HFF-Myc (cell line): ENCODE measurements around the gene DDA1.
"Not testable (repeated sequence)": the region's sequence is repeated elsewhere in the genome, so short reads cannot be mapped to it uniquely, and the experiment has no call there.

Experiments used
- DNase-seq: peaks from one replicate; pipeline ENCODE4 v3.0.0-alpha.2; 2011; ENCODE audit warnings: low read depth; ENCODE audit errors: extremely low read depth
- H3K4me3 ChIP-seq: replicated peaks from 2 replicates; pipeline ENCODE4 v1.5.1; 2011; ENCODE audit warnings: low read depth, mild to moderate bottlenecking, control low read depth, low read length
- TF ChIP-seq, protein P1 (sequence below): IDR thresholded peaks from 2 replicates; pipeline ENCODE4 v1.5.1; 2012; ENCODE audit warnings: mild to moderate bottlenecking, low read depth, low read length, control low read depth; ENCODE audit errors: missing control alignments

The DDA1 gene

DNA sequence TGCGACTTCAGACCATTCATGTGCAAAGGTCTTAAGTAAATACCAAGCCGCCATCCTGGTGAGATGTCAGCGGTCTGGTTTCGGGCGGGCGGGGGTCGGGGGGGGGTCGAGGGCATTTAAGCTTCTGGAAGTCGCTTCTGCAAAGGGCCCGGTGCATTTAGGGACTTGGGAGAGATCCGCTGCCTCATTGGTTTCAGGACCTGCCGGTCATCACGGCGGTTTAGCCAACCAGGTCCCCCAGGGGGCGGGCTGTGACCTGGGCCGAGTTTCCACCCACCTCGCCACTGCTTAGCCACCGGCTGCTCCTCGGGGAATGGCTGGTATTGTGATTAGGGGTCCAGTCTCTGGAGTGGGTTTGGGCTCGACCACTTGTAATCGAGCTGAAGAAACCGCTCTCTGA, 19.9 kb upstream of the DDA1 start:
- TF ChIP-seq, protein P1, sequence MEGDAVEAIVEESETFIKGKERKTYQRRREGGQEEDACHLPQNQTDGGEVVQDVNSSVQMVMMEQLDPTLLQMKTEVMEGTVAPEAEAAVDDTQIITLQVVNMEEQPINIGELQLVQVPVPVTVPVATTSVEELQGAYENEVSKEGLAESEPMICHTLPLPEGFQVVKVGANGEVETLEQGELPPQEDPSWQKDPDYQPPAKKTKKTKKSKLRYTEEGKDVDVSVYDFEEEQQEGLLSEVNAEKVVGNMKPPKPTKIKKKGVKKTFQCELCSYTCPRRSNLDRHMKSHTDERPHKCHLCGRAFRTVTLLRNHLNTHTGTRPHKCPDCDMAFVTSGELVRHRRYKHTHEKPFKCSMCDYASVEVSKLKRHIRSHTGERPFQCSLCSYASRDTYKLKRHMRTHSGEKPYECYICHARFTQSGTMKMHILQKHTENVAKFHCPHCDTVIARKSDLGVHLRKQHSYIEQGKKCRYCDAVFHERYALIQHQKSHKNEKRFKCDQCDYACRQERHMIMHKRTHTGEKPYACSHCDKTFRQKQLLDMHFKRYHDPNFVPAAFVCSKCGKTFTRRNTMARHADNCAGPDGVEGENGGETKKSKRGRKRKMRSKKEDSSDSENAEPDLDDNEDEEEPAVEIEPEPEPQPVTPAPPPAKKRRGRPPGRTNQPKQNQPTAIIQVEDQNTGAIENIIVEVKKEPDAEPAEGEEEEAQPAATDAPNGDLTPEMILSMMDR = no peak
- no peak overlapping the region for H3K4me3 ChIP-seq
- DNase-seq = peak; percentile 57

DNA sequence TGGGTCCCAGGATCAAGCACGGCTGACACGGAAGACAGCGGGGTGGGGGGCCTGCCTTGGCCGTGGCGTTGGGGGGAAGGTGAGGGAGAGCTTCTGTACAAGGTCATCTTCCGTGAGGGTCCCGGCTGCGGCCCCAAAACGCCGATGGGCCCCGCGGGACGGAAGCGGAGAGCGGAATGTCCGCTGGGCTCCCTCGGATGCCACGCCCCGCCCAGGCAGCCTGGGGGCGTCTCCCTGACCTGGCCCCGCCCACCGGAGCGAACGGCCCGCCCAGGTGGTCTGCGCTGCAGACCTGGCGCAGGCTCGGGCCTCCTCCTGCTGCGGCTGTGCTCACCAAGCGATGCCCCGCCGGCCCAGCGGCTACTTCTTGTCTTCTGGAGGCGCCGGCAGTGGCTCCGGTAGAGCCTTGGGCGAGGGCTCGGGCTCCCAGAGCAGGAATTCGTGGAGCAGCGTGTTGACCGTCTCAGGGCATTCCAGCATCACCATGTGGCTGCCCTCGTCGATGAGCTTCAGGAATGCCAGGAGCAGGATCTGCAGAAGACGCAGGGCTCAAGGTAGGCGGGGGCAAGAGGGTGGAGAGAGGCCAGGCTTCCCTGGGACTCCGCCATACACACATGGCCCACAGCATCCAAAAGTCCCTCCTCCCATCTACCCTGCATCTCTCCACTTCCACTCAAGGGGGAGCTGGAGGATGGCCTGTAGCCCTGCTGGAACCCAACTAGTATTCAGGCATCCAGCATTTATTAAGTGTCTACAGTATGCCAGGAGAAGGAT, 16.9 kb upstream of the DDA1 start:
- peak overlapping the region; percentile 61 for H3K4me3 ChIP-seq

DNA sequence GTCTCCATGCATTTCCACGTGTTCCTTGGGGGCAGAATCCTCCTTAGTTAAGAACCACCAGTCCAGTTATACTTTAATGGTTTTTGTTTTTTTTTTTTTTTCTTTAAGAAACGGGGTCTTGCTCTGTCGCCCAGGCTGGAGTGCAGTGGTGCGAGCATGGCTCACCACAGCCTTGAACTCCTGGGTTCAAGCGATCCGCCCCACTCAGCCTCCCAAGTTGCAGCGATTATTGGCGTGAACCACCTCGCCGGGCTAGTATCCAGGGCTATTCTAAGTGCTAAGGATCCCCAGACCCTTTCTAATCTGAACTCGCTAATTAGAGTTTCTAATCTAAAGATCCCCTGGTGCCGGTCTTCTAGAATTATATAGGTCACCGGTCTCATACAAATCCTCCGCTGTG, 15.8 kb upstream of the DDA1 start:
- TF ChIP-seq, protein P1 = no peak

More for the DNA sequence above, 16.9 kb upstream of the DDA1 start:
- DNase-seq = peak; percentile 92
- TF ChIP-seq, protein P1 = peak; percentile 65

DNA sequence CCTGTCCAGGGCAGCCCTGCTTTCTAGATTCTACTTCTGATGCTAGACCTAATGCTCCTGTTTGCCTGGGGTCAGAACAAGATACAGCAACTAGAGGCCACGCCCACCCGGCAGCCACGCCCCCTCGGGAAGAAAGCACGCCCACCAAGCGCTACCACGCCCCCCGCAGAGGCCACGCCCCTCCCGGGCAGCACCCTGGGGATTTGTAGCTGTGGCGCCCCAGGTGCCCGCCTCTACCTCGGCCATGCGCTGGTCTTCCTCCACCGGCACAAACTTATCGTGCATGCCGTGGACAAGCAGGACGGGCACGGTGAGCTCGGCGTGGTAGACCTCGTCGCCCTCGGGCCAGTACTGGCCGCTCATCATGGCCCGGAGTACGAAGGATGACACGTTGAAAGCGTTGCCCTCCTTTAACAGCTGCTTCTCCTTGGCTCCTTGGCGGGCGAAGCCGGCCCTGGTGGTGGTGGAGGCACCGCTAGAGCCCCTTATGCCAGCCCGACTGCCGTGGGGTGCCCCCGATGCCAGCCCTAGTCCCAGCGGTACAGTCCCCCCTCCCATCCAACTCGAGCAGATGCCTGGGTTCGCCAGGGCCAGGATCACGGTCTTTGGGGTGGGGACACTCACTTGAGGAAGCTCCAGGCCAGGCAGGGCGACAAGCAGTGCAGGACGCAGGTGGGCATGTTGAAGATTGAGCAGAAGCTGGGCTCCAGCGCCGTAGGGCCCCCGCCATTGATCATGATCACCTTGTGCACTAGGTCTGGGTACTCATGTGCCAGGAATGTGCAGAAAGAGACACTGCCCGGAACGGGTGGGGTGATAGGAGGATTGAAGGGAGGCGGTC, 15.1 kb upstream of the DDA1 start:
- no peak for DNase-seq
- TF ChIP-seq, protein P1 = no peak
- peak overlapping the region; percentile 61; the same call in 1 of the 2 replicates for H3K4me3 ChIP-seq

More for the DNA sequence above, 15.8 kb upstream of the DDA1 start:
- DNase-seq = no peak
- peak overlapping the region; percentile 61 for H3K4me3 ChIP-seq

DNA sequence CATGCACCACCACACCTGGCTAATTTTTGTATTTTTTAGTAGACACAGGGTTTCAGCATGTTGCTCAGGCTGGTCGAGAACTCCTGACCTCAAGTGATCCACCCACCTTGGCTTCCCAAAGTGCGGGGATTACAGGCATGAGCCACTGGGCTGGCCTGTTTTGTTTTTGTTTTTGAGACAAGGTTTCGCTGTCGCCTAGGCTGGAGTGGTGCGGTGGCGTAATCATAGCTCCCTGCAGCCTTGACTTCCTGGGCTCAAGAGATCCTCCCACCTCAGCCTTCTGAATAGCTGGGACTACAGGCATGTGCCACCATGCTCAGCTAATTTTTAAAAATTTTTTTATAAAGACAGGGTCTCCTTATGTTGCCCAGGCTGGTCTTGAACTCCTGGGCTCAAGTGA, 13.8 kb upstream of the DDA1 start:
- not testable (repeated sequence) for DNase-seq, H3K4me3 ChIP-seq

DNA sequence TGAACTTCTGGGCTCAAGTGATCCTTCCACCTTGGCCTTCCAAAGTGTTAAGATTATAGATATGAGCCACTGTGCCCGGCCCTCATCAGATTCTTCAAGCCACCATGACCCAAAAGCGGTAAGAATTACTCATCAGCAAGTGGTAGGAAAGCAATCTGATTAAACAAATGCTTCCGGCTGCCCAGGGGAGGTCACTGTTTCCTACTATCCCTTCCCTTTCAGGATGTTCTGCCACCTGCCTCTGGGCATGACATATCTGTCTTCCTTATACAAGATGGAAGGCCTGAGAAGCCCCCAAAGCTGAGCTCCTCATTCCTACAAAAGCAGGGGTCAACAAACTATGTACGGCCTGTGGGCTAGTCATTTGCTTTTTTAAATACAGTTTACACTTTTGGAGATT, 13.1 kb upstream of the DDA1 start:
- TF ChIP-seq, protein P1 = no peak
- DNase-seq = no peak

DNA sequence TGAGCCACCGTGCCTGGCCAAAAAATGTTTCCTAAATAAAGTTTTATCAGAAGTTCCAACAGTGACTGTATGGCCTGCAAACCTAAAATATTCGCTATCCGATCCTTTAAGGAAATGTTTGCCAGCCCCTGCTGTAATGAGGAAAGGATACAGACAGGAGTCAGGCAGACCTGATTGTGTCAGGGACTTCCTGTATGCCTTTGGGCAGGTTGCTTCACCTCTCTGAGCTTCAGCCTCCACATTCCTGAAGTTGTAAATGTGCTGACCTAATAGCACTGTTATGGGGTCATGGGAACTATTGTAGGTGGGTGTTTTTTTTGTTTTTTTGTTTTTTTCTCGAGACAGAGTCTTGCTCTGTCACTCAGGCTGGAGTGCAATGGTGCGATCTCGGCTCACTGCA, 12.4 kb upstream of the DDA1 start:
- no peak for DNase-seq
- no peak overlapping the region for H3K4me3 ChIP-seq
- TF ChIP-seq, protein P1 = no peak

More for the DNA sequence above, 13.1 kb upstream of the DDA1 start:
- no peak overlapping the region for H3K4me3 ChIP-seq
